Measurements from ENCODE around the gene CD6. TPM values are rescaled to one million over a fixed set of nuclear protein-coding genes. Genes with fewer than 3 reads are reported as not detected.

The CD6 gene
- total and polyA plus RNA-seq, 10 of the 15 experiments (the other 5 are each of a cell fraction or from before 2014, with no cell fraction given): 0.37 to 17.6 (median 6.2) TPM

- H3K4me1 ChIP-seq (ENCODE audit: control insufficient read depth, insufficient read depth, low read length): peaks cover 28% of the 10 kb centered on the region
- FAIRE-seq (peak; percentile 90), DNase-seq (ENCODE audit: low read depth, low spot score) (peak; percentile 61), ATAC-seq (peak; percentile 88)
- in situ Hi-C loops (cut with MboI): no loop called here
- SMC1A ChIA-PET (ENCODE audit: uncharacterized antibody, unreplicated experiment): interaction anchor here (0.6 to 7.6 kb wide), 4 partner anchors 38 to 208 kb away, joined by 3 to 76 read pairs (median 4); partner anchors contain the start of gene TMEM109
- BruUV-seq (replicated peaks): no TSS peak
- H3K27ac ChIP-seq (ENCODE audit: control insufficient read depth, insufficient read depth): peak within 1 kb of the TSS; percentile 97
- H3K4me2 ChIP-seq (ENCODE audit: control insufficient read depth, insufficient read depth): peak within 1 kb of the TSS; percentile 98
- RAD21 ChIA-PET (ENCODE audit: unreplicated experiment): interaction anchor here (0.6 kb wide), 1 partner anchor 19 kb away, joined by 3 read pairs; no protein-coding TSS in a partner anchor
- no peaks in the 10 kb centered on the region for H3K9me3 ChIP-seq (replicated peaks; ENCODE audit: control insufficient read depth, insufficient read depth, low read length)
- H3K9ac ChIP-seq (ENCODE audit: control insufficient read depth, insufficient read depth, low read length): peak within 1 kb of the TSS; percentile 90
- POLR2A ChIA-PET: interaction anchor here (1.1 to 2.8 kb wide), 4 partner anchors 37 to 187 kb away, joined by 4 to 14 read pairs (median 10); partner anchors contain the start of gene TMEM109
- CTCF ChIA-PET: interaction anchor here (1.5 to 2.0 kb wide), 2 partner anchors 16 to 90 kb away, joined by 3 to 5 read pairs; no protein-coding TSS in a partner anchor
- no peaks in the 10 kb centered on the region; a peak in 1 of 4 replicates for H3K36me3 ChIP-seq (ENCODE audit: control insufficient read depth in 2 of 2, insufficient read depth in 2 of 2, low read length in 1 of 2)
- no peaks in the 10 kb centered on the region; the same call in 1 of the 2 replicates for H4K20me1 ChIP-seq (ENCODE audit: control insufficient read depth, insufficient read depth)
- peak within 1 kb of the TSS; percentile 64 for H2AFZ ChIP-seq (ENCODE audit: control insufficient read depth, low read depth, low read length)
- intact Hi-C loops (cut with micrococcal nuclease; ENCODE audit: unreplicated experiment): loop anchor here (1.0 to 10.0 kb wide), 3 partner anchors 37 to 109 kb away; partner anchors contain the start of genes CCDC86 and TMEM109
- peaks cover 47% of the 10 kb centered on the region for H3K79me2 ChIP-seq (ENCODE audit: control insufficient read depth, insufficient read depth, low read length)
- no peaks in the 10 kb centered on the region for H3K27me3 ChIP-seq (replicated peaks in 1 of 2; ENCODE audit: control insufficient read depth in 2 of 2, insufficient read depth in 2 of 2, low read length in 1 of 2)
- 2% methylated on average over 20 of the region's 23 CpGs for WGBS (ENCODE audit: insufficient coverage, insufficient replicate concordance, low lambda C conversion rate, missing lambda C conversion rate)
- H3K4me3 ChIP-seq: peak within 1 kb of the TSS; percentile 94
- peak; percentile 61 for TF ChIP-seq MTA2 (IDR thresholded peaks at IDR 0.05; ENCODE audit: low read depth)
- TF ChIP-seq CUX1 (IDR thresholded peaks at IDR 0.05; ENCODE audit: insufficient replicate concordance, low read depth, low read length): no peak
- TF ChIP-seq BCL11A (IDR thresholded peaks at IDR 0.05; ENCODE audit: low read depth, low read length): peak; percentile 41; the same call in 1 of the 2 replicates
- TF ChIP-seq POU2F2 (IDR thresholded peaks at IDR 0.05; ENCODE audit: borderline replicate concordance, low read depth, low read length): peak; percentile 33; the same call in 1 of the 3 replicates
- peak; percentile 80 for TF ChIP-seq PBX3 (IDR thresholded peaks at IDR 0.05; ENCODE audit: insufficient replicate concordance, low read depth, low read length)
- peak; percentile 46 for TF ChIP-seq SMAD1 (IDR thresholded peaks at IDR 0.05; ENCODE audit: low read depth, partially characterized antibody)
- peak; percentile 99 for TF ChIP-seq RELB (IDR thresholded peaks at IDR 0.05; ENCODE audit: low read depth)
- TF ChIP-seq SREBF2 (IDR thresholded peaks at IDR 0.05; ENCODE audit: low read length): no peak
- TF ChIP-seq FOXM1 (IDR thresholded peaks at IDR 0.05; ENCODE audit: low read depth, low read length): no peak
- no peak for TF ChIP-seq HCFC1 (IDR thresholded peaks at IDR 0.05; ENCODE audit: low read length)
- peak; percentile 93 for TF ChIP-seq SPI1 (IDR thresholded peaks at IDR 0.05; ENCODE audit: borderline replicate concordance, insufficient read depth, low read depth, low read length)
- TF ChIP-seq JUNB (IDR thresholded peaks at IDR 0.05): no peak
- peak; percentile 99 for TF ChIP-seq IKZF1 (conservative IDR thresholded peaks at IDR 0.05)
Measured at GRCh38 chr11:60951904-60952741, 19.4 kb upstream of the CD6 start, which contains the start of gene SLC15A3. SLC15A3 (minus strand) TSS chr11:60952176; CDS start chr11:60951551, 625 bp downstream.
